Epidermal melanocyte (primary cell): Measurements from ENCODE around the gene CD3G.
"Not testable (repeated sequence)": the region's sequence is repeated elsewhere in the genome, so short reads cannot be mapped to it uniquely, and the experiment has no call there.

Experiments used
- DNase-seq: peaks from one replicate; pipeline ENCODE4 v3.0.0; 2011; ENCODE audit warnings: low spot score; ENCODE audit not compliant: insufficient read length

CD3G gene

DNA sequence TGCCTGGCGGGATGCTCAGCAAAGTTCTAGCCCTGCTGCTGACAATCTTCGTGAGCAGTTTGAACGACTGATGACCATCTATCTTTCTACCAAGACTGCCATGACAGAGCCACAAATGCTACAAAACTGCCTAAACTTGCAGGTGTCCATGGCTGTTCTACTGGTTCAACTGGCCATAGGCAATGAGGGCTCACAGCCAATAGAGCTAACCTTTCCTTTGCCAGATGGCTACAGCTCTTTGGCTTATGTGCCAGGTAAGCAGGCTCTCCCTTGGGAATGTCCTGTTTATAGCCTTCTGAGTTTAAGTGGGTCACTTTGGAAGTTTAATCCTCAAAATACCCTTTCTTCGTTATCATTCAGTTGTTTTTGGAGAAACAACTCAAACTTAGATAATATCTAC, 35.4 kb downstream of the CD3G start:
- DNase-seq: no peak

GRCh38 chr11:118380571-118380970, 36.4 kb downstream of the CD3G start:
- no peak for DNase-seq

GRCh38 chr11:118382954-118383353, 38.8 kb downstream of the CD3G start:
- no peak for DNase-seq

- no peak for DNase-seq
Measured at GRCh38 chr11:118383657-118384056, 39.5 kb downstream of the CD3G start.

- DNase-seq: no peak
Measured at GRCh38 chr11:118396097-118396501, 52.0 kb downstream of the CD3G start.

- DNase-seq: no peak
Measured at GRCh38 chr11:118397448-118397847, 53.3 kb downstream of the CD3G start.

- DNase-seq: no peak
Measured at GRCh38 chr11:118398791-118399559, 54.8 kb downstream of the CD3G start.

DNA sequence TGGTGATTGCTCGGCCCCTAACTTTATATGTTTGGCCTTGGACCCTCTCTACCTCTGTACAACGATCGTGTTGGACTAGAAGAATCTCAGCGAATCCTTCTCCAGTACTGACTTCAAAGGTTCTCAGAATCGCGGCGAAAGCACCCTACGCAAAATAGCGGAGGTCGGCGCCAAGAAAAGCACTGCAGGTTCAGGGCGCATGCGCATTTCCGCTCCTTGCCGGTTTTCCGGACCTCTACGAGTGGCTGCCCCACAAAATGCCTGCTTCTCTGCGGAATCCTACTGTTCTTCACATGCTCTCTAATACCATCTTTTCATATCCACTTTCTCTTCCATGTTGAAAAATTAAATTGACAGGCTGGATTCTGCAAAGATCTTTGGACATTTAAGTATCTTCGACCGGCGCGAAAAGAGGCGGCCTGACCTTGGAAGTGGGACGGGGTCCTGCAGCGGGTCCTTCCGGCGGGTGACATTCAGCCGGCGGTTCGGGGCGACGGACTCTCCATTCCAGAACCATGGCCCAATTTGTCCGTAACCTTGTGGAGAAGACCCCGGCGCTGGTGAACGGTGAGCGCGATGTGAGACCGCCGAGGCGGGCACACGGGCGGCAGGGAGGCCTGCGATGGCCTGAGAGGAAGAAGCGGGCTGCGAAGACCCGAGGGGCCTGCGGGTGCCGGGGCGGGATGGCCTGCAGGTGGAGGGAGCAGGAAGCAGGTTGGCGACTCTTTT, 57.2 kb downstream of the CD3G start, which contains the start of gene ATP5MG:
Gene ATP5MG, plus strand, starts transcription at position 456 of the 729 bp plus-strand sequence. Its CDS starts 60 bp downstream, at position 516.
- DNase-seq: peak; percentile 85

DNA sequence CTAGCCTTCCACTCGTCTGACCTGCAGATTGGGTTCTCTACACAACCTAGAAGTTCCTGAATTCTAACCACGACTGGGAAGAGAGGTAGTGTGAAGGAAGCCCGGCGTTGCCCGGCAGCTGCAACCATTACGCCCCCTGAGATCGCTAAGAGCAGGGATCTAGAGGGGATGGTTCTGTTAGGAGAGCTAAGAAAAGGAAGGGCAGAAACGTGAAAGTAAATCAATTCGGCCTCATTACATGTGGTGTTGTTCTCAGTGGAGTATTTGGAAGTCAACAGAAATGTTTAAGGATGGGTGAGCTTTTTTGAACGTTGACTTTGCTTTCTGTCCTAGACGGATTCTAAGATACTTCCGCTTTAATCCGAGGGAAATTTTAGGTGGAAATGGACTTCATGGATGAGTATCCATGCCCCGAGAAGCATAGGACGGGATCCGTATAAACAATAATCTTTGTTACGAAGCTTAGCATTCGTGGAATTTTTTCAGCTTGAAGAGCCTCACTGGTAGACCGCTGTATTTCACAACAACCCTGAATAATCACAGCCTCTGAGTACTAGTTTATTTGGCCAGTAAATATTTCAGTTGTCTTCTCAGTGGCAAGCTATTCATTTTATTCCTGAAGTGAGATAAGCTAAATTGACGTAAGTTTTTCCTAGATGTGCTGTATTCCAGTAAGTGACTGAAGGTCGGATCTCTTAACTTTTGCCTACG, 57.9 kb downstream of the CD3G start:
- DNase-seq: peak; percentile 38

GRCh38 chr11:118402594-118402993, 58.5 kb downstream of the CD3G start:
- DNase-seq: not testable (repeated sequence)
